ENCODE data around the gene TOB2.

The TOB2 gene

DNA sequence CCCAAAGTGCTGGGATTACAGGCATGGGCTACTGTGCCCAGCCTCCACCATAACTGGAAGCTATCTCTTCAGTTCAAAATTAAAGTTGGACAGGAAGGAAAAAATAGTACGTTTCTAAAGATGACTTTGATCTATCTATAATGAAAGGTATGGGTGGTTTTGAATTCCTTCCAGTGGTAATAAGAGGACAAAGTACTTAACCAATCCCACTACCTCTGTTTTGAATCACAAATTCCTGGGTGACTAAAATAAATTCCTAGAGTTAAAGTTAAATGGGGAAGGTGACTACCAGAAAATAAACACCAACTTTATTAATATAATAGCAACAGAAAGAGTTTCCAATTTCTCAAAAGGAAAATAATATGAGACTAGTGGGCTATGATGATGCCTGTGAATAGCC lies 12.8 kb upstream of the TOB2 start:
- H3K36me3 ChIP-seq (ENCODE audit: insufficient read depth, insufficient read length, low read length): peaks cover 50% of the 10 kb centered on the region

GRCh38 chr22:41458161-41458728 lies 11.6 kb upstream of the TOB2 start:
- H3K27me3 ChIP-seq (ENCODE audit: insufficient read depth, insufficient read length): no peaks in the 10 kb centered on the region
- no peak overlapping the region for H3K9ac ChIP-seq (ENCODE audit: insufficient read length, low read depth)
- TF ChIP-seq ZNF274 (IDR thresholded peaks at IDR 0.05; ENCODE audit: low read depth, low read length) (no peak), YY1 (IDR thresholded peaks at IDR 0.05; ENCODE audit: insufficient read depth, insufficient read length) (no peak), SUZ12 (IDR thresholded peaks at IDR 0.05; ENCODE audit: extremely low read depth, insufficient read depth, insufficient read length) (no peak)
- no peak for DNase-seq (ENCODE audit: low read depth, low spot score)
- H3K4me3 ChIP-seq (ENCODE audit: insufficient read length, low read depth): no peak overlapping the region
- H3K9me3 ChIP-seq (ENCODE audit: insufficient read depth, low read length): no peaks in the 10 kb centered on the region
- H3K36me3 ChIP-seq (ENCODE audit: insufficient read depth, insufficient read length, low read length): peaks cover 40% of the 10 kb centered on the region
- H3K4me1 ChIP-seq (ENCODE audit: insufficient read depth, insufficient read length): no peaks in the 10 kb centered on the region

More for the DNA sequence above, 12.8 kb upstream of the TOB2 start:
- no peak for DNase-seq (ENCODE audit: low read depth, low spot score)
- H3K9ac ChIP-seq (ENCODE audit: insufficient read length, low read depth): no peak overlapping the region
- no peak overlapping the region for H3K4me3 ChIP-seq (ENCODE audit: insufficient read length, low read depth)
- H3K4me1 ChIP-seq (ENCODE audit: insufficient read depth, insufficient read length): no peaks in the 10 kb centered on the region
- H3K27me3 ChIP-seq (ENCODE audit: insufficient read depth, insufficient read length): no peaks in the 10 kb centered on the region
- H3K9me3 ChIP-seq (ENCODE audit: insufficient read depth, low read length): no peaks in the 10 kb centered on the region
- TF ChIP-seq ZNF274 (IDR thresholded peaks at IDR 0.05; ENCODE audit: low read depth, low read length): no peak
- TF ChIP-seq YY1 (IDR thresholded peaks at IDR 0.05; ENCODE audit: insufficient read depth, insufficient read length): no peak
- TF ChIP-seq SUZ12 (IDR thresholded peaks at IDR 0.05; ENCODE audit: extremely low read depth, insufficient read depth, insufficient read length): no peak

DNA sequence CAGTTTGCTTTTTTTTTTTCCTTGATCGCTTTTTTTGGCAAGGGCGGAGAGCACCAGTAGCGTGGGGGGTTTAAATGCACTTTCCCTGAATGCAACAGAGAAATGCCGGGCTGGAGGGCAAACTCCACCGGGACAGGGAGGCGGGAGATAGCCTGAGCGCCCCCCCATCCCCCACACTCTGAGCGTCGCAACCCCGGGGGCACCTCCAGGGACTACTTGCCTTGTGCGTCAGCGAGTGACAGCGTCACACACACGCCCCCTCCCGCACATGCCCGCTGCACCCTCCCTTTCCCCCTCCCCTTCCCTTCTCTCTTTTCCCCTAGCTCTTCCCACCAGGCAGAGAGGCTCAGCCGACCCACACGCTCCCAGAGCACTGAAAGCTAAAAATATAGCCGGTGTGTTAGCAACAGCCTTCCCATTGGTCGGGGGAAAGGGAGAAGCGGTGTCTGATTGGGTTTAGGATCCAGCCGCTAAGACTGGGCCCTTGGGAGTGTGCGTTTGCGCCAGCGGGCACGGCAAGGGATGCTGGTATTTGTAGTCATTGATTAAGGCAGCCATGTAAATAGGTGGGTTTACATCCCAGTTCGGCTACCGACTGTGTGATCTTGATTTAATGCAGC lies 1.7 kb upstream of the TOB2 start:
- TF ChIP-seq SUZ12 (IDR thresholded peaks at IDR 0.05; ENCODE audit: extremely low read depth, insufficient read depth, insufficient read length): no peak
- TF ChIP-seq YY1 (IDR thresholded peaks at IDR 0.05; ENCODE audit: insufficient read depth, insufficient read length): peak; percentile 72
- TF ChIP-seq ZNF274 (IDR thresholded peaks at IDR 0.05; ENCODE audit: low read depth, low read length): no peak
- DNase-seq (ENCODE audit: low read depth, low spot score): peak; percentile 91
- Histone ChIP-seq H3K27me3 (ENCODE audit: insufficient read depth, insufficient read length) (no peaks in the 10 kb centered on the region), H3K9ac (ENCODE audit: insufficient read length, low read depth) (peak overlapping the region; percentile 98), H3K9me3 (ENCODE audit: insufficient read depth, low read length) (no peaks in the 10 kb centered on the region), H3K4me1 (ENCODE audit: insufficient read depth, insufficient read length) (no peaks in the 10 kb centered on the region), H3K4me3 (ENCODE audit: insufficient read length, low read depth) (peak overlapping the region; percentile 75), H3K36me3 (ENCODE audit: insufficient read depth, insufficient read length, low read length) (peaks cover 11% of the 10 kb centered on the region)

GRCh38 chr22:41447435-41448188 lies 1.0 kb upstream of the TOB2 start:
- TF ChIP-seq ZNF274 (IDR thresholded peaks at IDR 0.05; ENCODE audit: low read depth, low read length) (no peak), SUZ12 (IDR thresholded peaks at IDR 0.05; ENCODE audit: extremely low read depth, insufficient read depth, insufficient read length) (no peak), YY1 (IDR thresholded peaks at IDR 0.05; ENCODE audit: insufficient read depth, insufficient read length) (no peak)
- Histone ChIP-seq H3K4me1 (ENCODE audit: insufficient read depth, insufficient read length) (no peaks in the 10 kb centered on the region), H3K36me3 (ENCODE audit: insufficient read depth, insufficient read length, low read length) (peaks cover 18% of the 10 kb centered on the region), H3K9ac (ENCODE audit: insufficient read length, low read depth) (peak overlapping the region; percentile 98), H3K4me3 (ENCODE audit: insufficient read length, low read depth) (peak overlapping the region; percentile 75), H3K9me3 (ENCODE audit: insufficient read depth, low read length) (no peaks in the 10 kb centered on the region), H3K27me3 (ENCODE audit: insufficient read depth, insufficient read length) (no peaks in the 10 kb centered on the region)
- DNase-seq (ENCODE audit: low read depth, low spot score): peak; percentile 18

- Histone ChIP-seq H3K4me3 (ENCODE audit: insufficient read length, low read depth) (peak overlapping the region; percentile 75), H3K36me3 (ENCODE audit: insufficient read depth, insufficient read length, low read length) (peaks cover 29% of the 10 kb centered on the region), H3K9me3 (ENCODE audit: insufficient read depth, low read length) (no peaks in the 10 kb centered on the region), H3K4me1 (ENCODE audit: insufficient read depth, insufficient read length) (peaks cover 3% of the 10 kb centered on the region), H3K27me3 (ENCODE audit: insufficient read depth, insufficient read length) (no peaks in the 10 kb centered on the region), H3K9ac (ENCODE audit: insufficient read length, low read depth) (peak overlapping the region; percentile 98)
- DNase-seq (ENCODE audit: low read depth, low spot score): no peak
- no peak for TF ChIP-seq YY1 (IDR thresholded peaks at IDR 0.05; ENCODE audit: insufficient read depth, insufficient read length)
- no peak for TF ChIP-seq SUZ12 (IDR thresholded peaks at IDR 0.05; ENCODE audit: extremely low read depth, insufficient read depth, insufficient read length)
- no peak for TF ChIP-seq ZNF274 (IDR thresholded peaks at IDR 0.05; ENCODE audit: low read depth, low read length)
Measured at GRCh38 chr22:41446057-41446501, 522 bp downstream of the TOB2 start.

- TF ChIP-seq ZNF274 (IDR thresholded peaks at IDR 0.05; ENCODE audit: low read depth, low read length): no peak
- no peak for TF ChIP-seq SUZ12 (IDR thresholded peaks at IDR 0.05; ENCODE audit: extremely low read depth, insufficient read depth, insufficient read length)
- no peak for TF ChIP-seq YY1 (IDR thresholded peaks at IDR 0.05; ENCODE audit: insufficient read depth, insufficient read length)
- H3K27me3 ChIP-seq (ENCODE audit: insufficient read depth, insufficient read length): no peaks in the 10 kb centered on the region
- peak overlapping the region; percentile 75 for H3K4me3 ChIP-seq (ENCODE audit: insufficient read length, low read depth)
- no peaks in the 10 kb centered on the region for H3K9me3 ChIP-seq (ENCODE audit: insufficient read depth, low read length)
- H3K4me1 ChIP-seq (ENCODE audit: insufficient read depth, insufficient read length): peaks cover 3% of the 10 kb centered on the region
- H3K9ac ChIP-seq (ENCODE audit: insufficient read length, low read depth): peak overlapping the region; percentile 98
- no peak for DNase-seq (ENCODE audit: low read depth, low spot score)
- peaks cover 29% of the 10 kb centered on the region for H3K36me3 ChIP-seq (ENCODE audit: insufficient read depth, insufficient read length, low read length)
Measured at GRCh38 chr22:41445129-41446056, 1.2 kb downstream of the TOB2 start.

Measured in NT2/D1 (cell line).